ENCODE measurements around the gene TMEM132D. TPM values are rescaled to one million over a fixed set of nuclear protein-coding genes. Genes with fewer than 3 reads are reported as not detected.

TMEM132D gene
- total RNA-seq, 1 donor, result not detected

- H3K9me3 ChIP-seq (ENCODE audit: low read depth, low read length), result no peaks in the 10 kb centered on the region
- H3K27ac ChIP-seq (ENCODE audit: low read depth, low read length), result no peak overlapping the region
- no peaks in the 10 kb centered on the region for H4K20me1 ChIP-seq (ENCODE audit: insufficient read depth, low read length)
- H3K4me1 ChIP-seq (ENCODE audit: insufficient read depth, low read length), result no peaks in the 10 kb centered on the region
- no peaks in the 10 kb centered on the region for H3K79me2 ChIP-seq (ENCODE audit: insufficient read depth, low read length)
- no peak overlapping the region for H2AFZ ChIP-seq (ENCODE audit: low read length)
- TF ChIP-seq, protein P1, sequence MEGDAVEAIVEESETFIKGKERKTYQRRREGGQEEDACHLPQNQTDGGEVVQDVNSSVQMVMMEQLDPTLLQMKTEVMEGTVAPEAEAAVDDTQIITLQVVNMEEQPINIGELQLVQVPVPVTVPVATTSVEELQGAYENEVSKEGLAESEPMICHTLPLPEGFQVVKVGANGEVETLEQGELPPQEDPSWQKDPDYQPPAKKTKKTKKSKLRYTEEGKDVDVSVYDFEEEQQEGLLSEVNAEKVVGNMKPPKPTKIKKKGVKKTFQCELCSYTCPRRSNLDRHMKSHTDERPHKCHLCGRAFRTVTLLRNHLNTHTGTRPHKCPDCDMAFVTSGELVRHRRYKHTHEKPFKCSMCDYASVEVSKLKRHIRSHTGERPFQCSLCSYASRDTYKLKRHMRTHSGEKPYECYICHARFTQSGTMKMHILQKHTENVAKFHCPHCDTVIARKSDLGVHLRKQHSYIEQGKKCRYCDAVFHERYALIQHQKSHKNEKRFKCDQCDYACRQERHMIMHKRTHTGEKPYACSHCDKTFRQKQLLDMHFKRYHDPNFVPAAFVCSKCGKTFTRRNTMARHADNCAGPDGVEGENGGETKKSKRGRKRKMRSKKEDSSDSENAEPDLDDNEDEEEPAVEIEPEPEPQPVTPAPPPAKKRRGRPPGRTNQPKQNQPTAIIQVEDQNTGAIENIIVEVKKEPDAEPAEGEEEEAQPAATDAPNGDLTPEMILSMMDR (IDR thresholded peaks at IDR 0.05; ENCODE audit: extremely low read depth, low read depth, low read length), result no peak
- no peaks in the 10 kb centered on the region for H3K36me3 ChIP-seq (ENCODE audit: insufficient read depth, low read length)
- no peak overlapping the region for H3K4me2 ChIP-seq (ENCODE audit: insufficient read depth, low read length)
- DNase-seq (ENCODE audit: insufficient read length, low spot score, missing footprints), result no peak
- H3K27me3 ChIP-seq (ENCODE audit: insufficient read depth, low read length), result no peaks in the 10 kb centered on the region
- no peak overlapping the region for H3K4me3 ChIP-seq (ENCODE audit: insufficient read depth, low read length)
Observed at GRCh38 chr12:129561304-129561703, 342.5 kb downstream of the TMEM132D start.

DNA sequence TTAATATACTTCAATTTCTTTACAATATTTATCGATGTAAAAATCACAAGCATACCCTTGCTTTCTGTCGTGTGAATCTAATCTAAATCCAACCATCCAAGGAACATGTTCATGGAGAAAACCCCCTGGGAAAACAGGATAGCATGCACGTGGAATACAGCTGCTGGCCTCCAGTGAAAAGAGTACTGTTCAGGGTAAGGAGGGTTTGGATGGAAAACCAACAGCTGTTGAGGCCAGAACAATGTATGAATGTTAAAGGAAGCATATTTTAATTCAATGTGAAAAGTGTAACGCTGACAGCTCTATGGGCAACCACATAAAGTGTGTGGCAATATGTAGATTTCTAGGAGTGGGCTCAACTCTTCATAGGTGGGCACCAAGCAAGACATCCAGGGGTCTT, 344.0 kb downstream of the TMEM132D start:
- Histone ChIP-seq H3K9me3 (ENCODE audit: low read depth, low read length) (no peaks in the 10 kb centered on the region), H3K27ac (ENCODE audit: low read depth, low read length) (no peak overlapping the region), H2AFZ (ENCODE audit: low read length) (no peak overlapping the region), H3K4me3 (ENCODE audit: insufficient read depth, low read length) (no peak overlapping the region), H3K4me2 (ENCODE audit: insufficient read depth, low read length) (no peak overlapping the region), H3K79me2 (ENCODE audit: insufficient read depth, low read length) (no peaks in the 10 kb centered on the region), H3K4me1 (ENCODE audit: insufficient read depth, low read length) (no peaks in the 10 kb centered on the region), H3K27me3 (ENCODE audit: insufficient read depth, low read length) (no peaks in the 10 kb centered on the region), H3K36me3 (ENCODE audit: insufficient read depth, low read length) (no peaks in the 10 kb centered on the region), H4K20me1 (ENCODE audit: insufficient read depth, low read length) (no peaks in the 10 kb centered on the region)
- TF ChIP-seq, protein P1 (IDR thresholded peaks at IDR 0.05; ENCODE audit: extremely low read depth, low read depth, low read length), result no peak
- DNase-seq (ENCODE audit: insufficient read length, low spot score, missing footprints), result no peak

GRCh38 chr12:129558036-129558435, 345.8 kb downstream of the TMEM132D start:
- TF ChIP-seq, protein P1 (IDR thresholded peaks at IDR 0.05; ENCODE audit: extremely low read depth, low read depth, low read length), result no peak
- no peak overlapping the region for H3K27ac ChIP-seq (ENCODE audit: low read depth, low read length)
- no peaks in the 10 kb centered on the region for H4K20me1 ChIP-seq (ENCODE audit: insufficient read depth, low read length)
- H3K36me3 ChIP-seq (ENCODE audit: insufficient read depth, low read length), result no peaks in the 10 kb centered on the region
- H2AFZ ChIP-seq (ENCODE audit: low read length), result no peak overlapping the region
- no peak for DNase-seq (ENCODE audit: insufficient read length, low spot score, missing footprints)
- no peaks in the 10 kb centered on the region for H3K27me3 ChIP-seq (ENCODE audit: insufficient read depth, low read length)
- no peak overlapping the region for H3K4me2 ChIP-seq (ENCODE audit: insufficient read depth, low read length)
- no peaks in the 10 kb centered on the region for H3K4me1 ChIP-seq (ENCODE audit: insufficient read depth, low read length)
- no peaks in the 10 kb centered on the region for H3K9me3 ChIP-seq (ENCODE audit: low read depth, low read length)
- no peaks in the 10 kb centered on the region for H3K79me2 ChIP-seq (ENCODE audit: insufficient read depth, low read length)
- H3K4me3 ChIP-seq (ENCODE audit: insufficient read depth, low read length), result no peak overlapping the region

- Histone ChIP-seq H3K4me1 (ENCODE audit: insufficient read depth, low read length) (no peaks in the 10 kb centered on the region), H3K4me3 (ENCODE audit: insufficient read depth, low read length) (no peak overlapping the region), H3K36me3 (ENCODE audit: insufficient read depth, low read length) (no peaks in the 10 kb centered on the region), H4K20me1 (ENCODE audit: insufficient read depth, low read length) (no peaks in the 10 kb centered on the region), H2AFZ (ENCODE audit: low read length) (no peak overlapping the region), H3K27ac (ENCODE audit: low read depth, low read length) (no peak overlapping the region), H3K4me2 (ENCODE audit: insufficient read depth, low read length) (no peak overlapping the region), H3K27me3 (ENCODE audit: insufficient read depth, low read length) (no peaks in the 10 kb centered on the region), H3K9me3 (ENCODE audit: low read depth, low read length) (no peaks in the 10 kb centered on the region), H3K79me2 (ENCODE audit: insufficient read depth, low read length) (no peaks in the 10 kb centered on the region)
- DNase-seq (ENCODE audit: insufficient read length, low spot score, missing footprints), result no peak
- TF ChIP-seq, protein P1 (IDR thresholded peaks at IDR 0.05; ENCODE audit: extremely low read depth, low read depth, low read length), result no peak
Observed at GRCh38 chr12:129556082-129556481, 347.7 kb downstream of the TMEM132D start.

Measured in osteoblast (primary cell).